ENCODE results near the gene PHLPP1.
"Not testable (repeated sequence)": the region's sequence is repeated elsewhere in the genome, so short reads cannot be mapped to it uniquely, and the experiment has no call there.

The PHLPP1 gene

GRCh38 chr18:62717925-62718800, 2.8 kb downstream of the PHLPP1 start:
- no peak for DNase-seq

DNA sequence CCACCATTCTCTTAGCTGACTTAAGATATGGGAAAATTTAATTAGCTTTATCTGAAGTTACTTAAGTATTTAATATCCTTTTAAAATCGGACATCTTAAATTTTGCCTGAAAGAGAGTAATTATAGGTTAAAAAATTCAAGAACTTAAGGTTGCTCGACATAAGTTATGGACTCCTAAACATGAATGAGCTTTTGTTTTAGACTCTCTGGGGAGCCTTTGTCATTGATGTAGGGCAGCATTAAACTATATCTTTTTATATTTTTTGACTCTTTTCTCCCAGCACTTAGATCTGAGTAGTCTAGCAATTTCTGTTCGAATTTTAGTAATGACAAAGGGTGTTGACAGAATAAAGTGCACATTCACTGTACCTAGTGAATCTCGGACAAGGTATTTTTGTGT, 4.7 kb downstream of the PHLPP1 start:
- no peak for DNase-seq

DNA sequence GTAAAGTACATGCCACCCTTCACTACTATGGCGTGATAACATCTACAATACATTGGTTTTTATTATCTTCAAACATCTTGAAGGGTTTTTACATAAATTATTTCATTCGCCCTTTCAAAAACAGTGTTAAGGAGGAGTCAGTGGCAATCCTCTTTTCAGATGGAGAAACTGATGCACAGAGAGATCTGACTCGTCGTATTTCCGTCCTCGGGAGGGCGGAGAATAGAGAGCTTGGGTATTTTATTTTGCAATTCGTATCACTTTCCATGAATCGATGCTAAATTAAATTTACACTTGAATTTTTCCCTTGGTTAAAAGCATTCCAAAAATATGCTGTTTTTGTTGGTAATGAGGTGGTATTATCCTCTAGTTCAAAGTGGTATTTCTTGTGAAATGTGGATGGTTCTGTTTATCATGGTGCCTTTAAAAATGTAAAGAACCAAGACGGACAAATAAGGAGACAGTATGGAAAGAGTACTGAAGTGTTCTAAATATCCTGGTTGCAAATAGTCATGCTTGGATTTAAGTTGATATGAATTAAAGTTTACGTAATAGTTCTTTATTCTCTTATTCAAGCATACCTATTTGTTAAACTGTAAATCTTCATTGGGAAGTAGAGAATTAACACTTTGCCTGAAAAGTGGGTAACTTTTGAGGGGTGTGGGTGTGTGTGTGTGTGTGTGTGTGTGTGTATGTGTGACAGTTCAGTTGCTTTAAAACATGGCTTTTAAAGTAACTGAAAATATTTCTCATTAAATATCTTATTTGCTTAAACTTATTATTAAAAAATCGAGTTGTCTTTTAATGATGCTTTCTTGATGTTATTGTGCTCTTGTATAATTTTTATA, 5.6 kb downstream of the PHLPP1 start:
- no peak for DNase-seq

DNA sequence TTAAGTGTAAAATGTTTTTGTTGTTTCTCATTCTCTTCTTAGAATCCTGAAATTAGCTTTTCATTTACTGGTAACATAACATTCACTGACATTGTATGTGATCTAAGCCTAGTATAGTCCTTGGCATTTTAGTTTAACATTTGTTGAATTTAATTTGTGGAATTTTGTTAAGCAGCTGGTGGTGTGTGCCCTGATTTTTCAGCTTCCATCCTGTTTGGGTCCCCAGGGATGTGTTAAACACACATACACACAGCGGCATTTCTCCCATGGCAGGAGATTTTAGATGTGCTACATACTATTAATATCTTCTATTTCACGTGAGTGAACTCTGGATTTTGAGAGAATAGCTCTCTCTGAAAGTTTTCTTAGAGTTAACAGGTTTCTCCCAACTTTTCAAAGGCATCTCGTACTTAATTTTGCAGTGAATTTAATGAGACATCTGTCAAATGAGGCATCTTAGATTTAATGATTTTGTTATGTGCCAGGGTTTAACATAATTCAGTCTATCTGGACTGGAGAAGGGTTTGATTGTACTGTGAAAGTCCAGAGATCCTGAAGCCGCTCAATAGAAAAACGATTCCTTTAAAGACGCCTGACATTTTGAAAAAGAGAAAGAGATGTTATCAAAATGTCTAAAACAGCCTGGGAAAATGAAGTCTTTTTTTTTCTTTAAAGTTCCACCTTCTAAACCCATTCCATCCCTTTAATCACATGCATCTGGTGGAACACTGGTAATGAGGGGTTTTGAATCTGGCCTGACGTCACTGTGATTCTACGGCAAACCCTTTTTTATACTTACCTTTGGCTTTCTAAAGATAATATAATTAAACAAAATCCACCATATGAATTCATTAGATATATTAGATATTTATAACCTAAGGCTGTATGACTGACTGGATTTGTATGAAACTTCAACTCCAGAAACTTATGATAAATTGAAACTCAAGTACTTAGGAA, 6.8 kb downstream of the PHLPP1 start:
- no peak for DNase-seq

DNA sequence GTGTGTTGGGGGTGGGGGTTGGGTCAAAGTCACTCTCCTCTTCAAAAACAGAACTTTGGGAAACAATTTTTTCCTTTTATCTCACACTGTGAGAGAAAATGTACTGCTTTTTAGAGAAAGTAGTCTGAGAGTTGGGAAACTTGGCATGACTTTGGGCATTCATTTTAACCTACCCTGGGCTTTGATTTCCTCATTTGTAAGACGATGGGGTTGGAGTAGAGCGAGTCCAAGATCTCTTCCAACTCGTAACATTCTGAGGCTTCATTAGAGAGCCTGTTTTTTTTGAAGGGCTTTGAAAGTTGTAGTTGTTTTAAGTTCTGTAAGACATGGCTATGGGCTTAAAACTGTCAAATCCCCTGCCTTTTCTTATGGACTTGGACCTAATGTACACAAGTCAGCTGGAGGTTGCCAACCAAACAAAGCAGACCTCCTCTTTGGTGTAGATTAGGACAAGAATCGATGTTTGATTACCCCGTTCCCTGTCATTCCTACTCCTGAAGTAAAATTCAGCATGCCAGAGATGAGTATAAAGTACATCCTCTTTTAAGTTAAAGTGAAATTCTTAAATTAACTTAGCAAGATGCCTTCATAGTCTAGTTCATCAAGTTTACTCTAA, 8.4 kb downstream of the PHLPP1 start:
- no peak for DNase-seq

GRCh38 chr18:62725896-62726295, 10.6 kb downstream of the PHLPP1 start:
- no peak for DNase-seq

GRCh38 chr18:62728254-62728653, 12.9 kb downstream of the PHLPP1 start:
- no peak for DNase-seq

- no peak for DNase-seq
Observed at GRCh38 chr18:62729487-62730386, 14.4 kb downstream of the PHLPP1 start.

DNA sequence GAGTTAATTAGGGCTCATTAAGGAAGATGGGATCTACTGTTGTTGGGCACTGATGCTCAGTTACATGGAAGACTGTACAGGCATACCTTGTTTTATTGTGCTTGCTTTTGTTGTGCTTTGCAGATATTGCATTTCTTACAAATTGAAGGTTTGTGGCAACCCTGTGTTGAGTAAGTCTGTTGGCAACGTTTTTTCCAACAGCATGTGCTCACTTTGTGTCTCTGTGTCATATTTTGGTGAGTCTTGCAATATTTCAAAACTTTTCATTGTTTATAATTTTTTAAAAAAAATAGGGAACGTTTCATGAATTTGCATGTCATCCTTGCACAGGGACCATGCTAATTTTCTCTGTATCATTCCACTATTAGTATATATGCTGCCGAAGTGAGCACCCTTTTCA, 15.6 kb downstream of the PHLPP1 start:
- no peak for DNase-seq

GRCh38 chr18:62732617-62733016, 17.3 kb downstream of the PHLPP1 start:
- no peak for DNase-seq

DNA sequence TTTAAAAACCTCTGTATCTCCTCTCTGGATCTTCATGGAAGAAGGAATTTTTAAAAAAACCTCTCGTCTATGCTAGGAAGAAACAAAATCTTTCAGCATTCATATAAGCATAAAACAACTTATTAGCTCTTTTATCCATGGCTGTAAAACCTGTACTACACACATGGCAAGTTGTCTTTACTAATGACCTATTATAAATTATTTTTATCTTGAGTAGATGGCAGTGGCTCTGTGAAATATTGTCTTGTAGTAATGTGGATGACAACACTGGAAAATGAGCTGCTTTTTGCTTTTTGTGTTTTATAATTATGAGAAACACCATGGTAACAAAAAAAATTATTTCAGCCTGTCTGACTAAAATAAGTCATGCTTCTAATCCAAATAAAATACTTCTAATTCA, 18.9 kb downstream of the PHLPP1 start:
- DNase-seq = no peak

DNA sequence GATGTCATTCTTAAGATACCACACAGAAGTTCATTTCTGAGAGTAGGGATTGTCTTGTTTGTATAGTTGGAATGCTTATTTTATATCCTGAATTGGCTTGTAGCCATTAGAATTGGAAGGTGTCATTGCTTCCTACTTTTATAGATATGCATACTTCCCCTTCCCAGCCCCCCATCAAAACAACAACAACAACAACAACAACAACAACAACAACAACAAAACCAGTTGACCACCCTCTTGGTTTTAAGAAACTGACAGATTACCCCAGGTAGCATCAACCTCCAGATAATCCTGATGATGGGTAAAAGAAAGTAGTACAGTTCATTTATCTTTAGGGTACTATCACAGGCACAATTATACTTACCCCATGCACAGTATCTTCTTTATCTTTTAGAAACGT, 20.0 kb downstream of the PHLPP1 start:
- no peak for DNase-seq

DNA sequence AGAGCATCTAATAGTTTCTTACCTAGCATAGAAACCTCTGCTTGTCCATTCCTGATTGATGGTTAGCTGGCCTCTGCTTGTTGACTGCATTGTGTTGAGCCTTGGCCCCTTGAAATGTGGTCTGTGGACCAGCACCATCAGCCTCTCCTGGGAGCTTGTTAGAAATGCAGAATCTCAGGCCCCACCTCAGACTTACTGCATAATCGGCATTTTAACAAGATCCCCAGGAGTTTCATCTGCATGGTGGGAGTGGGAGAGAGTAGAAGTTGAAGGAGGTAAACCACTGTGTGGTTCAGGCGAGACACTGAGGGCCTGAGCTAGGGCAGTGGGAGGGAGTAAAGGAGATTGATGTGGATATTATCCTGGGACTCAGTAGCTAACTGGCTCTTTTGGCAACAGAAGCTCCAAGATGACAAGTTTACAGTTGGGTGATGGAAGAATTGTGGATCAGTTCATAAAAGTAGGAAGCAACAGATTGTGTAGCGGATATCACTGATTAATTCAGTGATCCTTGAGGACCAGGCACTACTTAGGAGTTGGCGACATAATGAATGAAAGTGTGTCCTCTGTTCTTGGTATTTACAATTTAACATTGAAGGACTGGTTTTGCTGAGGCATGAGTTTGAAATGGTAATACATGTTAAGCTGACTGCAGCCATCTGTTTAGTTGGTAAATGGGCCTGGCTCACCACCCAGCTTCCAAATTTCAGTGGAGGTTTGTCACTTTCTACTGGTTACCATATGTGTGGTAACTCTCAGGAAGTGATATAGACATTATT, 20.9 kb downstream of the PHLPP1 start:
- no peak for DNase-seq

GRCh38 chr18:62737241-62737873, 22.0 kb downstream of the PHLPP1 start:
- DNase-seq = no peak

DNA sequence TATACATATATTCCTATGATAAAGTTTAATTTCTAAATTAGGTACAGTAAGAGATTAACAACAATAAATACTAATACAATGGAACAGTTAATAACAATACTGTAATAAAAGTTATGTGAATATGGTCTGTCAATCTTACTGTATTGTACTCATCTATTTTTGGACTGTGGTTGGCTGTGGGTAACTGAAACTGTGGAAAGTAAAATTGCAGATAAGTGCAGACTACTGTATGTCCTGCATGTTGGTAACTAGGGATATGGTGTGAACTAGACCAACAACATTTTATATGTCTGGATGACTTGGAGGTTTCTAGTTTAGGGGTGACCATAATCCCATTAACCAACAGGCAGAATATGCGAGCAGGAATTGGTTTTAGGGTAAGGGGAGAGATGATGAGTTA, 23.3 kb downstream of the PHLPP1 start:
- no peak for DNase-seq

DNA sequence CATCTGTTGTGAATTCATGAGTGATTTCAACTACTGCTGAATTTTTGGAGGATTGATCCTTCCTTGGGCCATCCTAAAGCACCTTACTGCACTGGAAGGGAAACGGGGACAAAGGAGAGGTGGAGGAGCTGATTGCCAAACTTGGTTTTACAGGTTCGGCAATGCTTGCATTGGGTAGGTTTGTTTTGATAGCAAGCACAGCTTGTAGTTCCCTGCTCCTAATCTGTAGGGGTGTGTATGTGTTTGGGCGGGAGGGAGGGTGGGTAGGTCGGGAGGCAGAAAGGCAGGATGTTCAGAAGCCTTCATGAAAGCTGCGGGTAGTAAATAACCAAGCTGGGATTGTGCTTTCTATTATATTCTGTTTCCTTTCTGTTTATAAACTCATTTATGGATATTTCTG, 24.6 kb downstream of the PHLPP1 start:
- DNase-seq = no peak

GRCh38 chr18:62740650-62741049, 25.3 kb downstream of the PHLPP1 start:
- not testable (repeated sequence) for DNase-seq

GRCh38 chr18:62741118-62741566, 25.8 kb downstream of the PHLPP1 start:
- no peak for DNase-seq

- DNase-seq = no peak
Observed at GRCh38 chr18:62741584-62741983, 26.2 kb downstream of the PHLPP1 start.

Measured in activated CD4-positive, CD25-positive, alpha-beta regulatory T cell (primary cell).